Erythroblast (primary cell): ENCODE data around the gene ACOX2.

ENCODE experiments used
- GATA1 ChIP-seq: IDR thresholded peaks from 2 replicates; pipeline ENCODE4 v1.6.1; 2011; ENCODE audit warnings: low read depth, mild to moderate bottlenecking, control low read depth, low read length, moderate library complexity
- POLR2A ChIP-seq: IDR thresholded peaks from 2 replicates; pipeline ENCODE4 v1.6.1; 2011; ENCODE audit warnings: mild to moderate bottlenecking, low read length

DNA sequence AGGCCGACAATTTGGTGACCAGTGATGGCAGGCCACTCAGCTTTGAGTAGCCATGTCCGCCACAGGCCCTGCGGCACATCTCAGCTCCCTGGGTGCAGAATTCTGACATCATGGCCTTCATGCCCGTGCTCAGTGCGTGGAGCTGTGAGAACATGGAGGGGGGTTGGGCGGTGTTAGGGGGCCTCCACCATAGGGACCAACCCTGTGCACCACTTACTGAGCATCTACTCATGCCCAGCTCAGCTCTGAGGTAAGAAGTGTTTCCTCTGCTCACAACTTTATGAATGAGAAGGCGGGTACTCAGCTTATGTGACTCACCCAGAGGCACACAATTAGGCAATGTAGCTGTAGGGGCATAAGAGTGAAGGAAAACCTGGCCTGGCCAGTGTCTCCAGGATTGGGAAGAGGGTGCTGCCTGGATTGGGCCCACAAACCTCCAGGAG is 10.5 kb downstream of the ACOX2 start:
- TF ChIP-seq POLR2A, result no peak
- no peak for TF ChIP-seq GATA1
